ENCODE data around the gene CNP. TPM values are rescaled to one million over a fixed set of nuclear protein-coding genes. Genes with fewer than 3 reads are reported as not detected.

The CNP gene
- total and polyA plus RNA-seq, 2 donors (not counting 1 experiment from before 2014, with no cell fraction given), result 57.7 to 60.4 TPM

DNA sequence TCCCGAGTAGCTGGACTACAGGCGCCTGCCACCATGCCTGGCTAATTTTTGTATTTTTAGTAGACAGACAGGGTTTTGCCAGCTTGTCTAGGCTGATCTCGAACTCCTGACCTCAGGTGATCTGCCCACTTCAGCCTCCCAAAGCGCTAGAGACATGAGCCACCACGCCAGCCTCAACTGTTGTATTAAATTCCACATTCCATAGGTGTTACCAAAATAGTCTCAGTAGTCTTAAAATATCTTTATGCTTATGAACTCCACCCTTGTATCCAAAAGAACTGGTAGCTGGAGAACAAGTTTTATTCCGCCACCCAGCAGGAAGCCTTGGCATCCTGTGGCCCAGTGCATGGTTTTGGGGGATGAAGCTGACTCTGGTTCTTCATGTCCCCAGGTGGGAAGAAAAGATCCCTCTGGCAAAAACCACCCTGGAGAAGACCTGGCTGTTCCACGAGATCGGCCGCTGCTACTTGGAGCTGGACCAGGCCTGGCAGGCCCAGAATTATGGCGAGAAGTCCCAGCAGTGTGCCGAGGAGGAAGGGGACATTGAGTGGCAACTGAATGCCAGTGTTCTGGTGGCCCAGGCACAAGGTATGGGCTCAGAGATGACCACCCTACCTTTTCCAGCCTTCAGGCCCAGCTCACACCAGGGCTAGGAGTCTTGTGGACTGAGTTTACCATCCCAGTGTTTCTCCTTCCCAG, 17.7 kb upstream of the CNP start:
- TF ChIP-seq EZH2 (IDR thresholded peaks at IDR 0.05; ENCODE audit: low read length, missing control alignments), result no peak
- TF ChIP-seq, protein P1, sequence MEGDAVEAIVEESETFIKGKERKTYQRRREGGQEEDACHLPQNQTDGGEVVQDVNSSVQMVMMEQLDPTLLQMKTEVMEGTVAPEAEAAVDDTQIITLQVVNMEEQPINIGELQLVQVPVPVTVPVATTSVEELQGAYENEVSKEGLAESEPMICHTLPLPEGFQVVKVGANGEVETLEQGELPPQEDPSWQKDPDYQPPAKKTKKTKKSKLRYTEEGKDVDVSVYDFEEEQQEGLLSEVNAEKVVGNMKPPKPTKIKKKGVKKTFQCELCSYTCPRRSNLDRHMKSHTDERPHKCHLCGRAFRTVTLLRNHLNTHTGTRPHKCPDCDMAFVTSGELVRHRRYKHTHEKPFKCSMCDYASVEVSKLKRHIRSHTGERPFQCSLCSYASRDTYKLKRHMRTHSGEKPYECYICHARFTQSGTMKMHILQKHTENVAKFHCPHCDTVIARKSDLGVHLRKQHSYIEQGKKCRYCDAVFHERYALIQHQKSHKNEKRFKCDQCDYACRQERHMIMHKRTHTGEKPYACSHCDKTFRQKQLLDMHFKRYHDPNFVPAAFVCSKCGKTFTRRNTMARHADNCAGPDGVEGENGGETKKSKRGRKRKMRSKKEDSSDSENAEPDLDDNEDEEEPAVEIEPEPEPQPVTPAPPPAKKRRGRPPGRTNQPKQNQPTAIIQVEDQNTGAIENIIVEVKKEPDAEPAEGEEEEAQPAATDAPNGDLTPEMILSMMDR (conservative IDR thresholded peaks at IDR 0.05 in 1 of 2, IDR thresholded peaks at IDR 0.05 in 1 of 2; ENCODE audit: low read depth in 1 of 2, low read length in 2 of 2), result no peak
- no peaks in the 10 kb centered on the region for H3K79me2 ChIP-seq (ENCODE audit: control insufficient read depth, insufficient read depth, low read length)
- H3K27me3 ChIP-seq (ENCODE audit: control insufficient read depth, insufficient read depth, low read length), result no peaks in the 10 kb centered on the region
- H3K27ac ChIP-seq (ENCODE audit: insufficient read depth, low read length), result no peak overlapping the region
- no peaks in the 10 kb centered on the region for H3K9me3 ChIP-seq (ENCODE audit: control insufficient read depth, insufficient read depth, low read depth, low read length)
- H3K36me3 ChIP-seq (ENCODE audit: control insufficient read depth, insufficient read depth, low read length), result no peaks in the 10 kb centered on the region
- no peak overlapping the region for H3K4me3 ChIP-seq (replicated peaks in 1 of 4; ENCODE audit: control extremely low read depth in 1 of 4, insufficient read depth in 1 of 4, low read depth in 3 of 4, low read length in 4 of 4)
- H3K4me1 ChIP-seq (ENCODE audit: control insufficient read depth, extremely low read depth, insufficient read depth, low read length), result no peaks in the 10 kb centered on the region
- no peaks in the 10 kb centered on the region for H4K20me1 ChIP-seq (ENCODE audit: control insufficient read depth, extremely low read depth, insufficient read depth, low read length)
- no peak overlapping the region for H2AFZ ChIP-seq (ENCODE audit: low read length)
- no peak for DNase-seq (ENCODE audit: low read depth in 2 of 2)
- H3K4me2 ChIP-seq (ENCODE audit: extremely low read depth, insufficient read depth, low read length), result no peak overlapping the region
- H3K9ac ChIP-seq (ENCODE audit: insufficient read depth, low read length), result no peak overlapping the region

DNA sequence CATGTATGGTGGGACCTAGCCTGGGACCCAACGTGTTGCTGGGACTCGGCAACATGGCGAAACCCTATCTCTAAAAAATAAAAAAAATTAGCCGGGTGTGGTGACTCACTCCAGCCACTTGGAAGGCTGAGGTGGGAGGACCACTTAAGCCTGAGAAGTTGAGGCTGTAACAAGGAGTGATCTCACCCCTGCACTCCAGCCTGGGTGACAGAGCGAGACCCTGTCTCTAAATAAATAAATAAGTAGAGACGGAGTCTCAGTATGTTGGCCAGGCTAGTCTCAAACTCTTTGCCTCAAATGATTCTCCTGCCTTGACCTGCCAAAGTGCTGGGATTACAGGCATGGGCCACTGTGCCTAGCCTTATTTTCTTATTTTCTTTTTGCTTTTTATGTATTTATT, 10.1 kb upstream of the CNP start:
- TF ChIP-seq, protein P1 (conservative IDR thresholded peaks at IDR 0.05 in 1 of 2, IDR thresholded peaks at IDR 0.05 in 1 of 2; ENCODE audit: low read depth in 1 of 2, low read length in 2 of 2), result no peak
- no peak for TF ChIP-seq EZH2 (IDR thresholded peaks at IDR 0.05; ENCODE audit: low read length, missing control alignments)
- Histone ChIP-seq H3K4me1 (ENCODE audit: control insufficient read depth, extremely low read depth, insufficient read depth, low read length) (no peaks in the 10 kb centered on the region), H3K79me2 (ENCODE audit: control insufficient read depth, insufficient read depth, low read length) (no peaks in the 10 kb centered on the region), H2AFZ (ENCODE audit: low read length) (no peak overlapping the region), H3K36me3 (ENCODE audit: control insufficient read depth, insufficient read depth, low read length) (no peaks in the 10 kb centered on the region), H3K27me3 (ENCODE audit: control insufficient read depth, insufficient read depth, low read length) (no peaks in the 10 kb centered on the region), H3K4me2 (ENCODE audit: extremely low read depth, insufficient read depth, low read length) (no peak overlapping the region), H3K27ac (ENCODE audit: insufficient read depth, low read length) (no peak overlapping the region), H3K4me3 (replicated peaks in 1 of 4; ENCODE audit: control extremely low read depth in 1 of 4, insufficient read depth in 1 of 4, low read depth in 3 of 4, low read length in 4 of 4) (no peak overlapping the region), H4K20me1 (ENCODE audit: control insufficient read depth, extremely low read depth, insufficient read depth, low read length) (no peaks in the 10 kb centered on the region), H3K9ac (ENCODE audit: insufficient read depth, low read length) (no peak overlapping the region), H3K9me3 (ENCODE audit: control insufficient read depth, insufficient read depth, low read depth, low read length) (no peaks in the 10 kb centered on the region)
- DNase-seq (ENCODE audit: low read depth in 2 of 2), result peak in 1 of 2 donors; percentile 27

DNA sequence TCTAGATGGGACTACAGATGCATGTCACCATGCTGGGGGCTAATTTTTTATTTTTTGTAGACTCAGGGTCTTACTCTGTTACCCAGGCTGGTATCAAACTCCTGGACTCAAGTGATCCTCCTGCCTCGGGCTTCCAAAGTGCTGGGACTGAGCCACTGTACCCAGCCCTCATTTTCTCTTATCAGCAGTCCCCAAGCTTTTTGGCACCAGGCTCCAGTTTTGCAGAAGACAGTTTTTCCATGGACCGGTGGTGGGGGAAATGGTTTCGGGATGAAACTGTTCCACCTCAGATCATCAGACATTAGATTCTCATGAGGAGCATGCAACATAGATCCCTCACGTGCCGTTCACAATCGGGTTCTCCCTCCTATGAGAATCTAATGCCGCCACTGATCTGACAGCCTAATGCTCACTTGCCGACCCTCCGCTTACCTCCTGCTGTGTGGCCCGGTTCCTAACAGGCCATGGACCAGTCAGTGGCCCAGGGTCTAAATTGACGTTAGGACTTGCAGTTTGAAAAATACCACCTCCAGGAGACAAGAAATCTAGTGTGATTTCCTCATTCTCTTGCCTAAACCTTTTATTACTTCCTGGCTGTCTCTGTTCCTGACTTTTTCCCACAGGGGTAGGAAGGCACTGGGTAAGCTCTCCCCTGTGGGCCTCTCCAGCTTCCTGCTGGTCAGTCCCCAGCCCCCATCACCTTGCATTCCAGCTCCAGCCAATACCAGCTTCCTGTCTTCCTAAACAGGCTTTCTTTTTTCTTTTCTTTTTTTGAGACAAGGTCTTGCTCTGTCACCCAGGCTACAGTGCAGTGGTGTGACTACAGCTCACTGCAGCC, 9.3 kb upstream of the CNP start:
- no peak overlapping the region for H3K4me3 ChIP-seq (replicated peaks in 1 of 4; ENCODE audit: control extremely low read depth in 1 of 4, insufficient read depth in 1 of 4, low read depth in 3 of 4, low read length in 4 of 4)
- DNase-seq (ENCODE audit: low read depth in 2 of 2), result no peak
- no peaks in the 10 kb centered on the region for H3K9me3 ChIP-seq (ENCODE audit: control insufficient read depth, insufficient read depth, low read depth, low read length)
- H4K20me1 ChIP-seq (ENCODE audit: control insufficient read depth, extremely low read depth, insufficient read depth, low read length), result no peaks in the 10 kb centered on the region
- H3K79me2 ChIP-seq (ENCODE audit: control insufficient read depth, insufficient read depth, low read length), result no peaks in the 10 kb centered on the region
- no peaks in the 10 kb centered on the region for H3K36me3 ChIP-seq (ENCODE audit: control insufficient read depth, insufficient read depth, low read length)
- H3K4me2 ChIP-seq (ENCODE audit: extremely low read depth, insufficient read depth, low read length), result no peak overlapping the region
- no peak overlapping the region for H3K9ac ChIP-seq (ENCODE audit: insufficient read depth, low read length)
- TF ChIP-seq EZH2 (IDR thresholded peaks at IDR 0.05; ENCODE audit: low read length, missing control alignments), result no peak
- TF ChIP-seq, protein P1 (conservative IDR thresholded peaks at IDR 0.05 in 1 of 2, IDR thresholded peaks at IDR 0.05 in 1 of 2; ENCODE audit: low read depth in 1 of 2, low read length in 2 of 2), result no peak
- H3K27me3 ChIP-seq (ENCODE audit: control insufficient read depth, insufficient read depth, low read length), result no peaks in the 10 kb centered on the region
- H2AFZ ChIP-seq (ENCODE audit: low read length), result no peak overlapping the region
- H3K27ac ChIP-seq (ENCODE audit: insufficient read depth, low read length), result no peak overlapping the region
- H3K4me1 ChIP-seq (ENCODE audit: control insufficient read depth, extremely low read depth, insufficient read depth, low read length), result no peaks in the 10 kb centered on the region

All from fibroblast of lung (primary cell).